T follicular helper cell (primary cell): ENCODE data around the gene VPS26B.
"Not testable (repeated sequence)": the region's sequence is repeated elsewhere in the genome, so short reads cannot be mapped to it uniquely, and the experiment has no call there.

Experiments
- DNase-seq: peaks from one replicate; pipeline ENCODE4 v3.0.0-alpha.2; 2020; ENCODE audit warnings: low read depth

The VPS26B gene

DNA sequence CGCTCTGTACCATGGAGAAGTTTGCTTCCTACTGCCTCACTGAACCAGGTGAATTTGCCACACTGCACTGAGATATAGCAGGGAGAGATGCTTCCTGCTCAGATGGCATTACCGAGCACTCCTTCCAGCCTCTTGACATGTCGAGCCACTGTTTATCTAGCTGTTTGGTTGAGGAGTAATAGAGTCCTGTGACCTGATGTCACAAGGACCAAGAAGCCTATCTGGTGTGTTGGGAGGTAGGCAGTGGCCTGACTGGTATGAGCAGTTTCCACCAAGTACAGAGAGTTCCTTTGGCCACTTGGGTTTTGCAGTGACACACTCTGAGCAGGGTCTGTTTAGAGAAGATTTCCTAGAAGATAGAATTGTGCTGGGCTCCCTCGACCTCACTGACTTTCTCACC is 34.1 kb downstream of the VPS26B start:
- no peak for DNase-seq

DNA sequence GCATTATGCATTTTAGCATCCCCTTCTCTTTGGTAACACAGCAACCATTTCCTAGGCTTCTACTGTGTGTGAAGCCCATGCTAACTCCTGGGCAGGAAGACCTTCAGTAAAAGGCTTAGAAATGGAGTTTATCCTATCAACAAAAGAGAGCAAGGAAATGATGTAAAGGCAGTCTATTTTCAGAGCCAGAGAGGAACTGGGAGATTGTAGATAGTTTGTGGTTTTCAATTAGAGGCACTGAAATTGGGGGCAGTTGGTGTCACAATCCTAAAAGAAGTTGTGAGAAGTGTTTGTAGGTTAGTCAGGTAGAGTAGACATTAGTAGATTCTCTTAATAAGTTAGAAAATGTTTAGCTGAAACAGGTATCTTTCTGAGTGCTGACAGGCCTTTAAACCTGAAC is 36.0 kb downstream of the VPS26B start:
- DNase-seq, result no peak

DNA sequence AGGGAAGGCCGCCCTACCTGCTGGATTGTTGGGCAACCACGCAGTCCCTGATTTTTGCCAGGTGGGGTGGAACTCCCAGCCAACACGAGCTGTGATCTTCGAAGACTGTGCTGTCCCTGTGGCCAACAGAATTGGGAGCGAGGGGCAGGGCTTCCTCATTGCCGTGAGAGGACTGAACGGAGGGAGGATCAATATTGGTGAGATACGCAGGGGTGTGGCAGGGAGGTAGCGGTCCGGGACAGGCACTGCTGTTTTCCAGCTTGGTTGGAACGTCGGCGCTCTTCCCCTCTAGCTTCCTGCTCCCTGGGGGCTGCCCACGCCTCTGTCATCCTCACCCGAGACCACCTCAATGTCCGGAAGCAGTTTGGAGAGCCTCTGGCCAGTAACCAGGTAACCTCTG is 36.5 kb downstream of the VPS26B start:
- DNase-seq, result no peak

DNA sequence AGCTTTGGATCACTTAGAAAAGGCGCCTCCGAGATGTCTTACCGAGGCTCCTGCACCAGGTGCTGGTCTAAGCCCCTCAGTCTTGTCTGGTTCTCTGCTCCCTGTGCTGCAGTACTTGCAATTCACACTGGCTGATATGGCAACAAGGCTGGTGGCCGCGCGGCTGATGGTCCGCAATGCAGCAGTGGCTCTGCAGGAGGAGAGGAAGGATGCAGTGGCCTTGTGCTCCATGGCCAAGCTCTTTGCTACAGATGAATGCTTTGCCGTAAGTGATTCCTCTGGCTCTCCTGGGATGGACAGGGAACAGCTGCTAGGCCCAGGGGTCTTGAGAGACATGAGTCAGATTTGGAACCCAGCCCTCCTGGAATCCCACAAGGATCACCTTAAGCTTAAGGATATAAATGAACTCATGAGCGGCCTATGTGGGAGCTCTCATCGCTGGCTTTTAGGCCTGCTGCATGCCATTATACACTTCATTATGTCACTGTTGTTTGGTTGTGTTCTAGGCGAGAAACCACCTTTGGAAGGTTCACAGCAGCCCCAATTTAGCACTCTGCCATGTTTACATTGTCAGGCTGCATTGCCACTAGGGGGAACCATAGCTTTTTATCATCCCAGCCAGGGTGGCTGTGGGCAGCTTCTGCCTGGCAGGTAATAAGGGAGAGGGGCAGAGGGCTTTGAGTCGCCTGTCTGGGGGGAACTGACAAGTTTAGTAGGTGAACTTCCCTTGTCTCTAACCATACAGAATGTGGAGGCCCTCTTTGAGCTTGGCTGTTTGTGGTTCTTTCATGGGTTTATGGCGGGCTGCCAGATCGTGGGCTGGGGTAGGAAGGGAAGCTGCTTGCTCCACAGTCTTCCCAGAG is 37.4 kb downstream of the VPS26B start:
- DNase-seq, result no peak

DNA sequence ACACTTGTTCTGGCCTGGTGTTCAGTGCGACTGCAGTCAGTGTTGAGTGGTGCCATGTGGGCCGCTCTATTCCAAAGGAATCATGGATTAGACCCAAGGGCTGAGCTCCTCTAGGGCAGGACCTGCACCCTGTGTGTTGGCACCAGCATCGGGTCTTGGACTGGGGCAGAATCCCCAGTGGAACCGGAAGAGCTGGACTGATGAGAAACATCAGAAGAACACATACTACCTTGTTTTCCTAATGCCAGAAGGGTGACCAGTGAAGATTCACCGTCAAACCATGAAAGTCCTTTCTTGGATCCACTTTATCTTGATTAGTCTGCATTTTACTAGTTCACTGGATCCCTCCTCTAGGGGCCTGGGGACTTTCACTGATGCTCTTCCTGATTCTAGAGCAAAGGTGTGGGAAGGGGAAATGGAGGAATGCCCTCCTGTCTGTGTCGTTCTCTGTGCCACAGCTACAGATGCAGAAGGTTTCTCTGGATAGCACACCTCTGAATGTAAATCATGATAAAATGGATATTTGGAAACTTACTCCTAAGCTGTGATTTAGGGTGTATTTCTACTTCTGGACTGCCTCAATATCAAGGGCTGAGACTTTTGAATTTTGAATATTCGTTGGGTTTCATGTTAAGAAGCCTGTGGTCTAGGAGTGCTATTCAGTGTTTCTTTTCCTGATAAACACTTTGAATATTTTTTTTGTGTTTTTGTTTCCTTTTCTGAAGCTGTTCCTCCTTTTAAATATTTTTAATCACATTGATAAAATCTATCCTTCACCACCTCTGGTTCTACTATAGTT is 40.7 kb downstream of the VPS26B start:
- DNase-seq, result no peak

DNA sequence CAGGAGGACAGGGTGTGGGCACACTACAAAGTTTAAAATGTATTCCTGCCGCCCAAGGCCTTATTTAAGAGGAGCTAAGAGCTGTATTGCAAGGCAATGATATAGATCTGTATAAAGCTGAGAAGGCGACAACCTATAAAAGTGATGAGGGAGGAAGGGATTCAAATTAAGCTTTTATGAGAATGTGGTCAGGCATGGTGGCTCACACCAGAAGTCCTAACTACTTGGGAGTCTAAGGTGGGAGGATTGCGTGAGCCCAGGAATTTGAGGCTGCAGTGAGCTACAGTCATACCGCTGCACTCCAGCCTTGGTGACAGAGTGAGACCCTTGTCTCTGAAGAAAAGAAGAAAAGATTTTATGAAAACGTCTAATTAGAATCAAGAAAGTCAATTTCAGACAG is 42.0 kb downstream of the VPS26B start:
- no peak for DNase-seq

DNA sequence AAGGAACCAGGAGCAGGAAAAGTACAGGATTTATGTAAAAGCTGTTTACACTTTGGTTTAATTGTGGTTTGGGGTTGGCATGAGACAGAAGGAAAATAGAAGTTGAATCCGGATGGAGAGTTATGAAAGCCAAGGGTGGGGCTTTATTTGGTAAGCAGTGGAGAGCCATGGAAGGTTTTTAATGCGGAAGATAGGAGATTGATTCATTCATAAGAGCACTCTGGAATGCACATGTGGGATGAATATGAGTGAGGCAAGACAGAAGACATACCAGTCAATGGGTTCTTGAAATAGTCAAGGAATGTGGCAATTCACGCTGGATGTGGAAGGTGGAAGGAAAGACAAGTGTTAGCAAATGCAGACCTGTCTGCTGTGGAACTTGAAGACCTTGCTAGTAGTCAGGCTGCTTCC is 42.4 kb downstream of the VPS26B start:
- no peak for DNase-seq

DNA sequence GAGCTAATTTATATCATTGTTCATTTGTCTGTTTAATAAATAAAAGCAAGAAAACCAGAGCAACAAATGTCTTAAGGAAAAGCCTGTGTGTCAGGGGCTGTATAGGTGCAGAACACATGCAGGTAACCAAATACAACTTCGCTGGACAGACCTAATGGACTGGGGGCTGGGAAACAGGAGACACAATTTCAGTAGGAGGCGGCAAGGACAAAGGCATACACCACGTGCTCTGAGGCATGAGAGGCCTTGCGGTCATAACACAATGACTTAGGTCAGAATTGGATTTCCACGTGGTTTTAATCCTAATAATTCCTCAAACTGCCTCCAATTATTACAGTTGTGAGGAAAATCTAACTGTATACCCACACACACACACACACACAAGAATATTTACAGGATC is 43.0 kb downstream of the VPS26B start:
- DNase-seq, result no peak

DNA sequence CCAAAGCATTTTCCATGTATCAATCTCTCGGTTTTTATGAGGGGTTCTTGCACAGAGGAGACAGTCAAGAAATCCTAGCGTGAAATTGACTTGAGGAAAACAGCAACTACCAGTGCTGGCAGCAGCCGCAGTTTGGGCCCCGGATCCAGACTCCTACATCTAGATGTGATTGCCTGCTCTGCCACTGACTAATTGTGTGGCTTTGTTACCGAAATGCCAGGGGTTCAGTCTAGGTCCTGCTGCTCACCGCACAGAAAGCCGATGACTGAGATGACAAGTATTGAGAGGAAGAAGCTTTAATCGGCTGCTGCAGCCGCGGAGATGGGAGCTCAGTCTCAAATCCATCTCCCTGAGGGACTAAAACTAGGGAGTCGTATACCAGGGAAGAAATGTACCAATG is 43.5 kb downstream of the VPS26B start:
- no peak for DNase-seq

DNA sequence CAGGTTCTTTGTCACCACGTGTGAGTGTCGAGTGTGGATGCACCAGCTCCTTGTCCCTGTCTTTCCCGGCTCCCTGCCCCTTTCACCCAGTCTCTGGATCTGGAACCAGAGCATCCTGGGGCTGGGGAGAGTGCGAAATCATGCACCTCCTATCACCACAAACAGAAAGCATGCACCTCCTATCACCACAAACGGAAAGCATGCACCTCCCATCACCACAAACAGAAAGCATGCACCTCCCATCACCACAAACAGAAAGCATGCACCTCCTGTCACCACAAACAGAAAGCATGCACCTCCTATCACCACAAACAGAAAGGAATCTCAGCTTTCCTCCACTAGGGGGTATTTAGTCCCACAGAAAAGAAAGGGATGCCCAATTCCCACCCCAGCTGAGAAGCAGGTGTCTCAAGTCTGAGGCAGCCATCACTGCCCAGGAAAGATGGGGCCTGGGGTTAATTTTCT is 45.8 kb downstream of the VPS26B start:
- DNase-seq, result no peak

DNA sequence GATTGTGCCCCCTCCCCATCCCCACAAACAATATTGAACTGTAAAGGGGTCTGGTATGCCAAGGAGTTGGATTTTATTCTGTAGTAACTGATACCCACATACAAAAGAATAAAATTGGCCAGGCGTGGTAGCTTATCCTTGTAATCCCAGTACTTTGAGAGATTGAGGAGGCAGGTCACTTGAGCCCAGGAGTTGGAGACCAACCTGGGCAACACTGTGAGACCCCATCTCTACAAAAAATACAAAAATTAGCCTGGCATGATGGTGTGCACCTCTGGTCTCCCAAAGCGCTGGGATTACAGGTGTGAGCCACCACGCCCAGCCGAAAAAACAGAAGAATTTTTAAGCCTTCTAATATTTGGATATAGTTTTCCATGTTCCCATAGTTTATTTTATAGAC is 47.5 kb downstream of the VPS26B start:
- no peak for DNase-seq

DNA sequence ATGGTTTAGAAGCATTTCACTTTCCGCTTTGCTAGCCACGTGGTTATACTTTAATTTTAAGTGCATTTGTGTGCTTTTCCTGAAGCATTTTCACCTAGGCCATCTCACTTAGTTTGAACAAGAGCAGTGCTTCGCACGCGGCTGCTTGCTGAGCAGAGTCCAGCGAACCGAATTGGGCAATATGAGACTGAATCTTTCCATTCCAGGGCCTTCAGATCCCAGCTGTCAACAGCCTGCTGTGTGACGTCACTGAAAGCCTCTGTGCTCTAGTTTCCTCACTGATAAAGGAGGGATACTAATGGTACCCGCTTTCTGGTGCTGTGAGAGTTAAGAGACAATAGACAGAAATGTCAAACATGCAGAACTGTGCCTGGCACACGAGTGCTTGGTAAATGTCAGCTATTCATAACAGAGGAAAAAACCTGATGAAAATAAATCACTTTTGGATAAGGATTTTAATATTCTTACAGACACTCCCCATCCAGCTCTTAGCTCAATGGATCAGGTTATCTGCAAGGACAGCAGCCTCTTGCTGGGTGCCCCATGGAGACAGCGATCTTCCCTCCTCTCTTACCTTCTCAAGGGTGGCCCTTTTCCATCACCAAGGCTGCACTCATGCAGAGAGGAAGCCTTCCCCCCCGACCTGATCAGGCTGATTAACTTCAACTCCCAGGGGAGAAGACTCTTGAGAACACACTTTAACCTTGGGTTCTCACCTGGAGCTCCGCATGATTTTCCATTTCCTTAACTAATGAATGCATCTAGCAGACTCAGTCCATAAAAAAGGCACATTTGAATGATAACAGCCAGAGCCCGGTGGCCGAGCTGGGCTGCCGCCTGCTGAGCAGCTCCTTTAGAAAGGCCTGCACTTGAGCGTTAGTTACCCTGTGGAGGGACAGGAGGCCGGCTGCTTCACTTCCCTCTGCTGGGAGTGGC is 48.2 kb downstream of the VPS26B start:
- DNase-seq, result no peak

DNA sequence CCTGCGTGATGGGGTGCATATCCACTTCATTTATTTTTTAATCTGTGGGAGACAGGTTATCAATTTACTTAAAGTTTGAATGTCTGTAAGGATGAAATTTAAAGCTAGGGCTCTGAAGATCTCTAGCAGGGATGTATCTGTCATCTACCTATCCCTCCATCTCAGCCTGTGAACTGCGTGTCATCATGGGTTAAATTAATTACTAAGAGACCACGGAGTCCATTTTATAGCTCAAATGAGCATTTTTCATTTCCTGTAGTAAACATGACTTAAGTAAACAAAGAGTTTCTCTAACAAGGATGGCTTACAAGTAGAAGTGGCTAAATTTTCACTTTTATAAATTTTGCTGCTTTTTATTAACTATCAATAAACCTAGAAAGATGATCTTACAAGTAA is 48.8 kb downstream of the VPS26B start:
- DNase-seq, result no peak

DNA sequence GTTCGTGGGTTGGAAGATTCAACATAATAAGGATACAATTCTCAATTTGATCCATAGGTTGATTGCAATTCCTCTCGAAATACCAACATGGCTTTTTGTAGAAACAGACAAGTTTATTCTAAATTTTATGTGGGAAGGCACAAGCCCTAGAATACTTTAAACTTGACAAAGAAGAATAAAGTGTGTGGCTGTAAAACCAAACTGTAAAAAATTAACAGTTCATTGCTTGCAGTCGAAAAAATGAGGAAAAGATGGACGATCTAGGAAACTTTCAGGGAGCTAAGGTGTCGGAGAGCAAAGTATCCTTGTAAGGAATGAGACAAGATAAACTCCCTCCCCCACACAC is 50.7 kb downstream of the VPS26B start:
- DNase-seq, result no peak

DNA sequence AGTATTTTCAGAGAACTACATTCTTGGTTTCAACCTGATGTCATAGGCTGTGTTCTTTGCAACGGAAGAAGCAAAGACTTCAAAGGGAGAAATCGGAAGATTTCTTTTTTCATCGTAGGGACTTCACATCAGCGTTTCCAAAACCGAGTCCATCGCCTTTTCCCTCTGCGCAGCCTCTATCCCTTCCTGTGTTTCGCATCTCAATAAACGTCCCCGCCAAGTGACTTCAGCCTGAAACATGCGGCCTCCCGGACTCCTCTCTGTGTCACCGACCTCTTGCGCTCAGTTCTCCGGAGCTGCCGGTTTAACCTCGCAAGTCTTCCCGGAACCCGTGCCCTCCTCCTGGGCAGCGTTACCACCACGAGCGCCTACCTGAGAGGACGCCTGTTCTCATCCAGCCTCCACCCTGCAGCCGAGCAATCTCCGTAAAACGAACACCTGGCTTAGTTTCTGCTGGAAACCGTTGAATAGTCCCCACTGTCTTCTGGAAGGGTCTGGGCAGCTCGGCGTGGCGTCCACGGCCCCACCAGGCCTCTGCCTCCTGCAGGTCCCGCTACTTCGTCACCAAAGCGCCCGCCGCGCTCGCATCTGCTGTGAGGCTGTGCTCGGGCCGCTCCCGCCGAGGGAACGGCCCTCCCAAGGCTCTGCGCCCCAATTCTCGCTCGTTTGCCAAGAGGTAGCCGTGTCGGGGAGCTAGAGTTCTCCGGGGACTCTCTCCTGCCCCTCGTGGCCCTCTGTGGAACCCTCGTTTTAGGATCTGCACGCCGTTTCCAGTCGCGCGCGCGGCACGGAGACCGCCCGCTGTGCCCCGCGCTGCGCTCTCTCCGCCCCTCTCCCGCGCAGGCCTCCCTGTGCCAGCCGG is 51.3 kb downstream of the VPS26B start, which contains the start of gene GLB1L3:
Gene GLB1L3, plus strand, starts transcription at position 846 of the 862 bp plus-strand sequence. CDS start 362 bp downstream, outside the sequence.
- DNase-seq, result peak; percentile 71

DNA sequence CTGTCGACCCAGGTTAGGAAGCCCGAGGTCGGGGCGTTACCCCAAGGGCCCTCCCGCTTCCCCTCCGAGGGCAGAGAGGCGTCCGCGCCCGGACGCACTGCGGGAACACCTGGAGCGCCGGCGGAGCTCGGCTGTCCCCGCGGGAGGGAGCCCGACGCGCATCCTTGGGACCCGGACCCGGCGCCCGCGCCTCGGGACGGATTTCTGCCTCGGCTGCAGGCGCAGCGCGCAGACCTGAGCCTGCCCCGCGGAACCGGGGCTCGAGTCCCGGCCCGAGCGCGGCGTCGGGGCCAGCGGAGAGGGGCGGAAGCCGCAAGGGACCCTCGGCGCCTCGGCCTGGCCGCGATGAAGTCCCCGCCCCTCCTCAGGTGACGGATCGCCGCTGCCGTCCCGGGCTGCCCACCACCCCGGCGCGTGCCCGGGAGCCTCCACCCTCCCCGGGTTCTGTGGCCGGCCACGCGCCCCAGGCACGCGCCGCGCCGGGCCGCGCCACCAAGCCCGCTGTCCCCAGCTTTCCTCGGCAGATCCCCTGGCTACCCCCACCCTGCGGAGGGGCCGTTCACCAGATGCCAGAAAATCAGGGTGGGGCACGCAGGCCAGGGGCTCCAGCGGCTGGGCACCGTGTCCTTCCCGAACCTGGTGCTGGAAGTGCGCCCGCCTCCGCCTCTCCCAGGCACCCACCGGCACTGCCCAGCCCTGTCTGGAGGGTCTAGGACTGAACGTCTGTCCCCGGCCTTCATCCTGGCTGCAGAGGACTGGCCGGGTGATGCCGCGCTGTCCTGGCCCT is 52.1 kb downstream of the VPS26B start:
- no peak for DNase-seq

DNA sequence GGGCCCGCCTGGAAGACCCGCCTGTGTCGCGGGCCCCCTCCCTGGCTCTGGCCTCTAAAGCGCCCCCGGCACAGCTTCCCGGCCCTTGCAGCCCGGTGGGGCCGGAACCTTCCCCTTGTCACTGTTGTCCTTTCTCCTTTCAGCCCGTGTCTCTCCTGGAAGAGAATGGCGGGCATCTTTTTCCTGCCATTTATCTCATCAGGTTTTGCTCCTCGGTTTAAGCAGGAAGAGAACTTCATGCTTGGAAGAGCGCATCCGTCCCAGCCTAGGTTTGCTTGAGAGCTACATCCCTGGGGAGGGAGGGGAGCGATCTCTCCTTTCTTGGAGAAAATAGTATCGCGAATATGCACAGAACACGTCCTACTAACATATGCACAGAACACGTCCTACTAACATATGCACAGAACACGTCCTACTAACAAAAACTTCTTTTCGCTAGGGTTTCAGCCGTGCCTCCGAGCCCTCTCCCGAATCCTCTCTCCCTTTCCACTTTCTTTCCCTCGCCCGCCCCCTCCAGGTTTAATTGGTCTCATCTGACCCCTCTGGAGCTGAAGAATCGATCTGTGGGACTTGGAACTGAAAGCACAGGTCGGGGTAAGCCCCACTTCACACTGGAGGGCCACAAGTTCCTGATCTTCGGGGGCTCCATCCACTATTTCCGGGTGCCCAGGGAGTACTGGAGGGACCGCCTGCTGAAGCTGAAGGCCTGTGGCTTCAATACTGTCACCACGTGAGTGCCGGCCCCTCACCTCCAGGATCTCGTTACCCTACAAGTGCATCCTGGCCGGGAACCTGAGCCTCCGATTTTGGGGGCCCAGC is 52.9 kb downstream of the VPS26B start:
- no peak for DNase-seq

DNA sequence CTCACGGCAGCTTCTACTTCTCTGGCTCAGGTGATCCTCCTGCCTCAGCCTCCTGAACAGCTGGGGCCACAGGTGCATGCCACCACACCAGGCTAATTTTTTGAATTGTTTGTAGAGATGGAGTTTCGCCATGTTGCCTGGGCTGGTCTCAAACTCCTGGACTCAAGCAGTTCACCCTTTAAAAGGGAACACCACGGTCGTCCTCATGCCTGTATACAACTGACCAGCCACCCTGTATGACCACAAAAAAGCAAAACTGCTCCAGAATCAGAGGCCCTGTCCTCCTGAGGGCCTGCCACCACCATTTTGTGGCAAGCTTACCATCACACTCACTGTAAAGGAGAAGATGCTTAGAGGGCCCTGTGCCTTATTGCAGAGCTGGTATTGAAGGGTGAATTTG is 53.9 kb downstream of the VPS26B start:
- no peak for DNase-seq

DNA sequence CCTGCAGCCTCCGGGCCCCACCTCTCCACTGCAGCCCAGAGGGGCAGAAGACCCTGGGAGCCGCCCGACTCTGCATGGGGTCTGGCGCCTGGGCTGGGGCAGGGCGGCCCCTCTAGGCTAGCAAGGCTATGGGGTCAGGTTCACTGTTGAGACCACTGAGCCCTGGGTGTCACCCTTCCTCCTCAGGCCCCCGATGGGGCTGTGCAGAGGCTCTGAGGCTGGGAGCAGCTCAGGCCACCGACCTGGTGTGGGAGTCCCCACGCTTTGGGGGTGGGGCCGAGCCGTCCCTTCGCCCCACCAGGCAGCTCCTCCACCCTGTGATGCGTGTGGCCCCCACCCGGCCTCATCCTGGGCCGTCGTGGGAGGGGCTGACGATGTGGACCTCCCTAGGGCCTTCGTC is 57.2 kb downstream of the VPS26B start:
- DNase-seq, result not testable (repeated sequence)
